NAMALWA (cell line): ENCODE measurements around the gene CHL1.
A peak's percentile ranks its signal among the peaks of the same experiment; 100 is the strongest.

Source experiments
- DNase-seq: peaks from one replicate; pipeline ENCODE4 v3.0.0-alpha.2; 2015; ENCODE audit warnings: low spot score

The CHL1 gene

DNA sequence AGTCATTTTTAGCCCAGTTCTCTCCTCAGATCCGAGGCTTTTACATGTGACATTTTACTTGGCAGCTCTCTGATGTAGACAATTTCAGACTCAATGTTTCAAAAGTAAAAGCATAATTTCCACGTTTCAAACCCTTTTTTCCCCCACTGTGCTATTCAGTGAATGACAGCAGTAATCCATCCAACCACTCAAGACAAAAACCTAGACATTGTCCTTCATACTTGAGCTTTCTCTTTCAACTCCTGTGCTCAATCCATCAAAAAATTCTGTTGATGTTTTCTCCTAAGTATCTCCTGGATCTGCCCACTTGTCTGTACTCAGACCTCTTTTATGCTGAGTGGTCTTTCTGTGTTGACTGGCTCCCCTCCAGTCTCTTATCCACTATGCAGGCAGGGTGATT lies 214.7 kb downstream of the CHL1 start:
- DNase-seq: no peak

- peak; percentile 41 for DNase-seq
These were observed 217.5 kb downstream of the CHL1 start for GRCh38 chr3:414063-414462.

DNA sequence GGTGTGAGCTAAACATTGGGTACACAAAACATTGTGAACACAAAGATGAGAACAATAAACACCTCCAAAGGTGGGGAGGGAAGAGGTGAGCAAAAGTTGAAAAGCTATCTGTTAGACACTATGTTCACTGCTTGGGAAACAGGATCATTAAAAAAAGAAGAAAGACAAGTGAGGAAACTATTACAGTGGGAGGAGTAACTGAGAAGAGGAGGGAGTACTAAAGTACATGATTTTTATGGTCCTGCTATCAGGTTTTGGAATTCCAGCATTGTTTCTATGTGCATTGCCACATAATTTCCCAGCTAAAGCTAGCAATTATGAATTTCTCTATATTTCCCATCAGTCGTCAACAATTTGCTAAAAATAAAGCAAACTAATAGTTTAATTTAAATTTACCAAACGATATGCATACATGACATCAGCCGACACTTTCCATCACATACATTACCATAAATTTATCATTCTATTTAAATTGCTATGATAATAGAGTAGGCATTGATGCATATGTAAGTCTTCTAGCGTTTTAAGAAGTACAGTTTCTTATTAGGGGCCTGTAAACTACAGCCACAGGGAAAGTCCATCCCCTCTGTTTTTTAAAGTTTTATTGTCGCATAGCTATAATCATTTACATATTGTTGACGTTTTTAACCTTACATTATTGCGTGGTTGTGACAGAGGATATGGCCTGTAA lies 221.8 kb downstream of the CHL1 start:
- no peak for DNase-seq

- DNase-seq: no peak
These were observed 224.0 kb downstream of the CHL1 start for GRCh38 chr3:420584-420983.

GRCh38 chr3:425079-425478 lies 228.5 kb downstream of the CHL1 start:
- DNase-seq: no peak

GRCh38 chr3:426072-426471 lies 229.5 kb downstream of the CHL1 start:
- no peak for DNase-seq

- no peak for DNase-seq
These were observed 230.6 kb downstream of the CHL1 start for GRCh38 chr3:427128-427527.

GRCh38 chr3:430186-430585 lies 233.6 kb downstream of the CHL1 start:
- DNase-seq: no peak

GRCh38 chr3:435161-435560 lies 238.6 kb downstream of the CHL1 start:
- no peak for DNase-seq

GRCh38 chr3:436053-436452 lies 239.5 kb downstream of the CHL1 start:
- no peak for DNase-seq

GRCh38 chr3:440826-441225 lies 244.3 kb downstream of the CHL1 start:
- DNase-seq: no peak

GRCh38 chr3:445960-446359 lies 249.4 kb downstream of the CHL1 start:
- DNase-seq: no peak

DNA sequence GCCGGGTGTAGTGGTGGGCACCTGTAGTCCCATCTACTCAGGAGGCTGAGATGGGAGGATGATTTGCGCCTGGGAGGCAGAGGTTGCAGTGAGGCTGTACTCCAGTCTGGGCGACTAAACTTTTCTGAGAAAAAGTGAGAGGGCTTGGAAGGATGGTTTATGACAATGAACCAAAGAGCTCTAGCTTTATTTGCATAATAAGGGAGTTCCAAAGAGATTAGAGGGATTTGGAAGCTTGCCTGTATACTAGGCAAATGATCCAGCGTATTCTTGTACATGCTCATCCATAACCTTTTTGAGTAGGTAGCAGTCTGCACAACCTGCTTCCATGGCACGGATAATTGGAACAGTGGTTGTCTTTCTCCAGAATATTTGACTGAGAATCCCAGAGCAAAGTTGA lies 251.1 kb downstream of the CHL1 start:
- DNase-seq: no peak

DNA sequence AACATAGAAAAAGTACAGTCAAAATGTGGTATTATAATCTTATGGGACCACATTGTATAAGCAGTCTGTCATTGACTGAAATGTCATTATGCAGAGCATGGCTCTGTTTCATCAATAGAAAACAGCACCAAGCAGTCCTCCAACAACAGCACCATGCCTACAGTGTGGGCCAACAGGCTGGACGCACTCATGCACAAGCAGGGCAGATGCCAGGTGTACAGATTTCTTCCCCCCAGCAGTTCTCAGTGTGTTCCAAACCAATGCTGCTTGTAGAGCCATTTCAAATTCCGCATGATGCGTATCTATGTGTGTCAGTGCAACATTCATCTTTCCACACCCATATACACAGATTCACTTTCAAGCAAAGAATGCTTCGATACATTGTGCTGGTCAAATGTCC lies 253.1 kb downstream of the CHL1 start:
- no peak for DNase-seq

DNA sequence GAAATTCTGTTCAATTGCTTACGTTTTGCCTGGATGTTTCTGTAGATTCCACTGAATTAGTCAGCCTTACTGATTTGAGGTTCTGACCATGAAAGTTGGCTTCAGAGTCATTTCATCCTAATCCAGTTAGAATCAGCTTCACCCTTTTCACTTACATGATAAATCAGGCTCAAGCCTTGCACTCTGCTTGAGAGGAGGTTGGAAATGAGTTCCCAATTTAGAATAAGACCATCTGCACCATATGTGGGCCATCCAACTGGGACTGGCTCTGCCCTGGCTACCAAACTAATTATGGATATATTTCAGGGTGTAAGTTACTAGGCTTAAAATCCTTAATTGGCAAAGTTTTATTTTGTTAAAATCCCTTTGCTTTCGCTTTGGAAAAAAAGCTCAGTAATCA lies 255.7 kb downstream of the CHL1 start:
- no peak for DNase-seq

DNA sequence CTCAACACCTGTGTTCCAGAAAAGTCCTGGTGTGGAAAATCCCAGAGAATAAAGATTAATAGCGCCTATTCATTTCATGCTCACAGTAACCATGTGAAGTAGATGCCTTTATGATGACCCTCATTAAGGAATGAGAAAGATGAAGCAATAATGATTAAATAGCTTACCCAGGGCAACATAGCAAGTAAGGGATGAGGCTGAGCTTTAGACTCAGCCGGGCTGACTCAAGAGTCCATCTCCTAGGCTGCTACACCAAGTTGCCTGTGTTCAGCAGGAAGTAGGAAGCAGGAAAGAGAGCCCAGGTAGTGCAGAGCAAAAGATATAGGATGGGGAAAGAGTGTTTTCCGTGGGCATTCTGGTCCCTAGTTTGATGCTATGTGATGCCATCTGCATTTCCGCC lies 256.5 kb downstream of the CHL1 start:
- DNase-seq: no peak

DNA sequence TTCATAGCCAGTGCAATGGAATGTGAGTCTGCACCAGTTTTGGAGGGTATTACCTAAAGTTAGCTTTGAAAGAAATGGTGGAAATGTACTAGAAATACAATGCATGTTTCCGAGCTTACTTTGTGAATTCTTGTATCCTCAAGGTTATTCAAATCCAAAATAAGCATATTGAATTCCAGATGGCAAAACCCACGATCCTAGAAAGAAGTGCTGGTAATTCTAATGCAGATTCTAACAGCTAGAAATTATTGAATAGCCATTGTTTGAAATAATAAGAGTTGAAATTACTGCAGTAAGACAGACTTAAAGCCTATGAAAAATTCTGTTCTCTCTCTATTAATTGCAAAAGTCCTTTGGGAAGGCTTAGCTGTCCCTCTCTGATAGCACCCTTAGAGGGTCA lies 258.4 kb downstream of the CHL1 start:
- no peak for DNase-seq

- no peak for DNase-seq
These were observed 261.6 kb downstream of the CHL1 start for GRCh38 chr3:458124-458523.

GRCh38 chr3:458653-459310 lies 262.2 kb downstream of the CHL1 start:
- DNase-seq: no peak
